Islet precursor cell (in vitro differentiated cells): ENCODE results near the gene TMEM213.
A peak's percentile ranks its signal among the peaks of the same experiment; 100 is the strongest.

Experiments used
- DNase-seq: peaks from one replicate; pipeline ENCODE4 v3.0.0-alpha.2; 2018

Gene TMEM213

GRCh38 chr7:138843632-138844580 lies 46.1 kb downstream of the TMEM213 start:
- no peak for DNase-seq

- no peak for DNase-seq
Measured at GRCh38 chr7:138845711-138846110, 47.9 kb downstream of the TMEM213 start.

DNA sequence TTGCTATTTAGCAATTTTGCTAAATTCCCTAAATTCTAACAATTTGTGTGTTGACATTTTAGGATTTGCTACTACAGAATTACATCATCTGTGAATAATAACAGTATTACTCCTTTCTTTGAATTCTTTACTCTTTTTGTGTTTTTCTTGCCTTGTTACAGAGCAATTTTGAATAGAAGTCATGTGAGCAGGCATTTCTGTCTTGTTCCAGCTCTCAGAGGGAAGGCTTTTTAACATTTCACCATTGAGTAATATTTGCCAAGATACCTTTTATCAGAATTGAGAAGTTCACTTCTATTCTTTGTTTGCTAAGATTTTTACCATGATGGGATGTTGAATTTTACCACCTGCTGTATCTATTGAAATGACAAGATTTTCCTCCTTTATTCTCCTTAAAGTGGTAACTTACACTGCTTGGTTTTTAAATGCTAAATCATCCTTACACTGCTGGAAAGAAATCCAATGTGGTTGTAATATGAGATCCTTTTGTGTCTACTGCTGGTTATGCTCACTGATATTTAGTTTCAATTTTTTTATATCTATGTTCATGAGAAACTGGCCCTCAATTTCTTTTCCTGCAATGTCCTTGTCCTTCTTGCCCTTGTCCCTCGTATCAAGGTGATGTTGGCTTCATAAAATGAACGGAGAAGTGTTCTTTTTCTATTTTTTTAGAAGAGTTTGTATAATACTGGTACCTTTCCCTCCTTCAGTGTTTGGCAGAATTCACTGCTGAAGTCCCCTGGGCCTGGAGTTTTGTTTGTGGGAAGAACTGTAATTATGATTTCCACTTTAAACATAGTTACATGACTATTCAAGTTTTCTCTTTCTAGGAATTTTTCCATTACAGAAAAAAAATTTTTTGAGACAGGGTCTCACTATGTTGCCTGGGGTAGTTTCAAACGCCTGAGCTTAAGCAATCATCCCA lies 50.5 kb downstream of the TMEM213 start:
- no peak for DNase-seq

DNA sequence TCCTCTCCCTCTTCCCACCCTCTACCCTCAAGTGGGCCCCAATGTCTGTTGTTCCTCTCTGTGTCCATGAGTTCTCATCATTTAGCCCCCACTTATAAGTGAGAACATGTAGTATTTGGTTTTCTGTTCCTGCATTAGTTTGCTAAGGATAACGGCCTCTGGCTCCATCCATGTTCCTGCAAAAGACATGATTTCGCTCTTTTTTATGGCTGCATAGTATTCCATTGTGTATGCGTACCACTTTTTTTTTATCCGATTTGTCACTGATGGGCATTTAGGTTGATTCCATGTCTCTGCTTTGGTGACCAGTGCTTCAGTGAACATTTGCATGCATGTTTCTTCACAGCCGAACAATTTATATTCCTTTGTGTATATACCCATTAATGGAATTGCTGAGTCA lies 51.9 kb downstream of the TMEM213 start:
- no peak for DNase-seq

- no peak for DNase-seq
Measured at GRCh38 chr7:138852469-138852868, 54.7 kb downstream of the TMEM213 start.

GRCh38 chr7:138853448-138853847 lies 55.7 kb downstream of the TMEM213 start:
- no peak for DNase-seq

- DNase-seq, result no peak
Measured at GRCh38 chr7:138854115-138854645, 56.4 kb downstream of the TMEM213 start.

- no peak for DNase-seq
Measured at GRCh38 chr7:138857728-138858127, 59.9 kb downstream of the TMEM213 start.

- no peak for DNase-seq
Measured at GRCh38 chr7:138861051-138861450, 63.3 kb downstream of the TMEM213 start.

DNA sequence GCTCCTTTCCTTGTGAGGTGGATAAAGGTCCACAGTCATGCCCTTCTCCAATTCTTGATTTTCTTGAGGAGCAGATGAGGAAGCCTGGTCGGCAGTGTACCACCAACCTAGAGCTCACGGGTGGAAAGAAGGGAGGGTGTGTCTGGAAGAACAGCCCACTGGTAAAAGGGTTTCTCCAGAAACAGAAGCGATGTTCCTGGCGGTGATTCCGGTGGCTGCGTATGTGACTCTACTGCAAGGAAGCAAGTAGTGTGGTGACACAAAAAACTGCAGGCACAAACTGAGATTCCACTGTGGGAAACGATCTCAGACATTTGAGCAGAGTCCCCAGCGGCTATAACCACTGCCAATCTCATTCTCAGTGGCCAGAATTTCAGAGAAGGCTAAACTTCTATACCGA lies 66.1 kb downstream of the TMEM213 start:
- DNase-seq, result no peak

GRCh38 chr7:138864667-138865066 lies 66.9 kb downstream of the TMEM213 start:
- DNase-seq, result peak; percentile 5

- peak; percentile 42 for DNase-seq
Measured at GRCh38 chr7:138865843-138866242, 68.0 kb downstream of the TMEM213 start.

DNA sequence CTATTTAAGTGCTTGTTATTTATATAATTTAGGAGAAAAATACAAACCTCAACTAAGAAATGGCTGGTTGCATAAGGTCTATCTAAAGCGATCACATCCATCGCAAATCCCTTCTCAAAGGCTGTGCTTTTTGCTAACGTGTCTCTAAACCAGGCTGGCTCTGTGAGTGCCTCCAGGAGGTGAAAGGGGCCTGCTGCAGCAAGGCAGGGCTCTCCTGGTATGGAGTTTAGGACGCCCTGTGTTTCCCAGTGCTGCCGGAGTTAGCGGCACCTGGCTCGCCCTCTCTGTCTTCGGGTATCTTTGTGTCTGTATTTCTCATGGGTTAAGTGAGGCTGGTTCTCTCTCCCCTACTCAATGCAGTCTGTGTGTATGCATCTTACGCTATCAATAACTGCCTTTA lies 68.6 kb downstream of the TMEM213 start:
- DNase-seq, result no peak

GRCh38 chr7:138867744-138868143 lies 70.0 kb downstream of the TMEM213 start:
- no peak for DNase-seq

DNA sequence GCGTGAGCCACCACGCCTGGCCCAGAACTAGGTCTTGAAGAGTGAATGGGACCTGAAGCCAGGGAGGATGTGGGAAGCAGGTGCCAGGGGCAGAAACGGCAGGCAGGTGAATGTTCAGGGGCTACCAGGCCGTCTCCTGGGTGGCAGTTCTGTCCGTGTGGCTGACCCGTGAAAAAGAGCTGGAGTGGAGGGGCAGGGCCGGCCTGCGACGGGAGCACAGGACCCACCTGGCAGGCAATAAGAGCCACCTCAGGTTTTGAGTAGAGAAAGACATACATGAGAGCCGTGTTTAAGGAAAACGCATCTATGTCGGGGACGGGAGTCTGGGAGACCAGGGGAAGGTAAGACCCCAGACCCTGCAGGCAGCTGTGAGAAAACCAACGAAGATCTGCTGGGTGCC lies 70.9 kb downstream of the TMEM213 start:
- DNase-seq, result no peak

DNA sequence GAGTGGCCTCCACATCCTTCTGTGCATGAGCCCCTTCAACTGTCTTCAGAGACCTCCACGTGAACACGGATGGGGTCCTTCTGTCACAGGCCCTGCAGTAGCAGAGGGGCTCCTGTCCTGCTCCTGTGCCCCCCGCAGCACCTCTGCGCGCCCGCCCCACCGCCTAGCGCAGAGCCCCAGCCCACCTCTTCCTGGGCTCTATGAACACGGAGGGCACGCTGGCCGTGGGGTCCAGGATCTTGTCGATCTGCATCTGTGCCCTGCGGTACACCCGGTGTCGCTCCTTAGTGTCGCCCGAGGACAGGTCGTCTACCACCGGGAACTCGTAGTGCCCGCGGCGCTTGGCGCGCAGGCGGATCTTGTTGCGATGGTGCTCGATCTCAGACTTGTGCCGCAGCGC lies 71.6 kb downstream of the TMEM213 start:
- no peak for DNase-seq

GRCh38 chr7:138871065-138871813 lies 73.4 kb downstream of the TMEM213 start:
- DNase-seq, result no peak

DNA sequence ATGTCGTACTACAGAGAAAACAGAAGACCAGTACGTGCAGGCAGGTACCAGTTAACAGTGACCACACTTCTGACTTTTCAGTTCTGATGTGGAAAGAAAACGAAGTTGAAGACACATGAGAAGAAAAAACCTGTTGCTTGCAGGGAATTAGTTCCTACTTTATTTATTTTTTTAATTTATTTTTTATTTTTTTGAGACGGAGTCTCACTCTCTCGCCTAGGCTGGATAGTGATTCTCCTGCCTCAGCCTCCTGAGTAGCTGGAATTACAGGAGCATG lies 74.0 kb downstream of the TMEM213 start:
- no peak for DNase-seq

- DNase-seq, result peak; percentile 83
Measured at GRCh38 chr7:138872576-138872975, 74.8 kb downstream of the TMEM213 start.

GRCh38 chr7:138873220-138873892 lies 75.6 kb downstream of the TMEM213 start:
- no peak for DNase-seq

GRCh38 chr7:138875794-138876193 lies 78.0 kb downstream of the TMEM213 start:
- no peak for DNase-seq

GRCh38 chr7:138876326-138876725 lies 78.5 kb downstream of the TMEM213 start:
- no peak for DNase-seq
